Lower lobe of right lung (tissue), 2 donors: ENCODE data around the gene KCNC3. TPM values are rescaled to one million over a fixed set of nuclear protein-coding genes. Genes with fewer than 3 reads are reported as not detected.

ENCODE experiments used
- ATAC-seq, 2 donors: fragments of 200-7000 bp; cut with Tn5 transposase; one replicate each; pipeline ENCODE4 v1.9.1; 2020 to 2022; ENCODE audit warnings: mild to moderate bottlenecking in 2 of 2, moderate library complexity in 2 of 2
- DNase-seq: peaks from one replicate; pipeline ENCODE4 v3.0.0-alpha.2; 2020
- H3K27ac ChIP-seq: fragments of 200-600 bp; one replicate; pipeline ENCODE4 v1.8.0; 2022
- H3K27me3 ChIP-seq: fragments of 200-600 bp; one replicate; pipeline ENCODE4 v1.8.0; 2022; ENCODE audit warnings: low read depth
- H3K36me3 ChIP-seq: fragments of 200-600 bp; one replicate; pipeline ENCODE4 v1.8.0; 2022; ENCODE audit warnings: mild to moderate bottlenecking
- H3K4me1 ChIP-seq: fragments of 200-600 bp; one replicate; pipeline ENCODE4 v1.8.0; 2022
- H3K4me3 ChIP-seq: fragments of 200-600 bp; one replicate; pipeline ENCODE4 v1.8.0; 2022; ENCODE audit warnings: mild to moderate bottlenecking
- H3K9me3 ChIP-seq: fragments of 200-600 bp; one replicate; pipeline ENCODE4 v1.8.0; 2022
- intact Hi-C: fragments of 100-400 bp; cut with DNase I; formaldehyde crosslinking; loops from one replicate; pipeline ENCODE4 v1.11.0; 2022
- total RNA-seq: library from RNA; stranded (reverse); fragmentation: NEBNext Ultra II Directional; extraction: Animal tissue kit (Norgen Biotek cat#: 25700); gene quantifications from one replicate; pipeline ENCODE4 v1.2.1, GENCODE V29; 2021
- TF ChIP-seq, protein P1 (sequence below): fragments of 200-600 bp; IDR thresholded peaks from one replicate; pipeline ENCODE4 v1.8.0; 2022; ENCODE audit warnings: antibody characterized with exemption, mild to moderate bottlenecking
- donor health status: DM: no; HTN: yes; CAD: no; lungs with severe emphysema.

The KCNC3 gene
- total RNA-seq, 1 donor from 2014 or later = 11.1 TPM

DNA sequence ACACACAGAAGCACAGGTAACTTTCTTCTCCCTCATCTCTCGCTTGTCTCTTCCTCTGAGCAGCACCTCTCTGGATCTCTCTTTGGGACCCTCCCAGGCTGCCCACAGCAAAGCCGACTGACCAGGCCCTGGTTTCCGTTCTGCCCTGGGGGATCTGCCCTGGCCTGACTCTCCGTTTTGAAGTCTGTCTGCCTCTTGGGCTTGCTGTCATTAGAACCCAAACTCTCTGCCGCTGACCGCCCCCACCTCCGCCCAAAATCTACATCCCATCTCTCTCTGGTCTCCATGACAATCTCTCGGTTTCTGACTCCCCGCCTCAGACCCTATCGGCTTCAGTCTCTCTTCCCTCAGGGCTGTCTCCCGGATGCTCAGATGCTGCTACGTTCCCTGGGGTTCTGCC lies 6.9 kb downstream of the KCNC3 start:
- no peaks in the 10 kb centered on the region for H3K36me3 ChIP-seq
- no peak overlapping the region for H3K4me3 ChIP-seq
- no peak for DNase-seq
- ATAC-seq = no peak
- TF ChIP-seq, protein P1, sequence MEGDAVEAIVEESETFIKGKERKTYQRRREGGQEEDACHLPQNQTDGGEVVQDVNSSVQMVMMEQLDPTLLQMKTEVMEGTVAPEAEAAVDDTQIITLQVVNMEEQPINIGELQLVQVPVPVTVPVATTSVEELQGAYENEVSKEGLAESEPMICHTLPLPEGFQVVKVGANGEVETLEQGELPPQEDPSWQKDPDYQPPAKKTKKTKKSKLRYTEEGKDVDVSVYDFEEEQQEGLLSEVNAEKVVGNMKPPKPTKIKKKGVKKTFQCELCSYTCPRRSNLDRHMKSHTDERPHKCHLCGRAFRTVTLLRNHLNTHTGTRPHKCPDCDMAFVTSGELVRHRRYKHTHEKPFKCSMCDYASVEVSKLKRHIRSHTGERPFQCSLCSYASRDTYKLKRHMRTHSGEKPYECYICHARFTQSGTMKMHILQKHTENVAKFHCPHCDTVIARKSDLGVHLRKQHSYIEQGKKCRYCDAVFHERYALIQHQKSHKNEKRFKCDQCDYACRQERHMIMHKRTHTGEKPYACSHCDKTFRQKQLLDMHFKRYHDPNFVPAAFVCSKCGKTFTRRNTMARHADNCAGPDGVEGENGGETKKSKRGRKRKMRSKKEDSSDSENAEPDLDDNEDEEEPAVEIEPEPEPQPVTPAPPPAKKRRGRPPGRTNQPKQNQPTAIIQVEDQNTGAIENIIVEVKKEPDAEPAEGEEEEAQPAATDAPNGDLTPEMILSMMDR = no peak
- intact Hi-C loops = no loop called here
- H3K27ac ChIP-seq = no peak overlapping the region
- H3K4me1 ChIP-seq = peaks cover 10% of the 10 kb centered on the region
- H3K9me3 ChIP-seq = no peaks in the 10 kb centered on the region
- peaks cover 10% of the 10 kb centered on the region for H3K27me3 ChIP-seq

DNA sequence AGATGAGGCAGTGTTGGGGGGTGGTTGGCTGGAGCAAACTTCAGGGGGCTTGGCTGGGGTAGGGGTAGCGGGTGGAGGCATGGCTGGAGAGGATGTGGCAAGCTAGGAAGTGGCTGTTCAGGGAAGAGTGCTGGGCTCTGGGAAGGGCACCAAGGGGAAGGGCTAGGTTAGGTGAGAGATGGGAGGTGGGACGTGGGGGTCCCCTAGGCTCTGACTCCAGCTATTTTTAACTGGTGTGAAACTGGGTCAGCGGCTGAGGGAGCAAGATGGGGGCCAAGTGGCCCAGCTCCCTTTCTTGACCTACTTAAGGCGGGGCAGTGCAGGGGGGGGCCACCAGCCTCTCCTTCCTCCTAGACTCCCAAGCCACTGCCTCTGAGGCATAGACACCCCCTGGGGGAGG lies 7.3 kb downstream of the KCNC3 start:
- H3K27me3 ChIP-seq = peaks cover 6% of the 10 kb centered on the region
- TF ChIP-seq, protein P1 = no peak
- DNase-seq (no peak), ATAC-seq (no peak)
- H3K27ac ChIP-seq = no peak overlapping the region
- no peak overlapping the region for H3K4me3 ChIP-seq
- no peaks in the 10 kb centered on the region for H3K9me3 ChIP-seq
- H3K36me3 ChIP-seq = no peaks in the 10 kb centered on the region
- H3K4me1 ChIP-seq = peaks cover 10% of the 10 kb centered on the region
- intact Hi-C loops = no loop called here

DNA sequence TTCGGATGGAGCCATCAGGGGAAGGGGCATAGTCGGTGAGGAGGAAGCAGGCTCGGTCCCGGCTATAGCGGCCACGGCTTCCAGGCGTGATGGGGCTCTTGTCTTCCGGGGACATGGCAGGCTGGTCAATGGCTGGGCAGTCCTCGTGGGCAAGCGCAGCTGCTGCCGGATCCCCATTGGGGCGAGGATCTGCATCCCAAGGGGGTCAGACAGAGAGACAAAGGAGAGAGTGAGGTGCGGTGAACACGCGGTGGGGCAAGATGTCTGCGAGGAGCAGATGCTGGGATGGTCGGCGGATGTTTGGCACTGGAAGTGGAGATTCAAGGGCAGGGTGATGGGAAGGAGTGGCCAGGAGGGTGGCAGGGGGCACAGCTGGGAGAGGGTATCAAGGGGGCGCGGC lies 8.6 kb downstream of the KCNC3 start:
- Histone ChIP-seq H3K4me1 (peaks cover under 1% of the 10 kb centered on the region), H3K9me3 (no peaks in the 10 kb centered on the region), H3K27me3 (no peaks in the 10 kb centered on the region), H3K36me3 (no peaks in the 10 kb centered on the region), H3K27ac (no peak overlapping the region), H3K4me3 (no peak overlapping the region)
- intact Hi-C loops = no loop called here
- DNase-seq (no peak), ATAC-seq (no peak)
- TF ChIP-seq, protein P1 = no peak

GRCh38 chr19:50320051-50320450 lies 9.1 kb downstream of the KCNC3 start:
- intact Hi-C loops = no loop called here

DNA sequence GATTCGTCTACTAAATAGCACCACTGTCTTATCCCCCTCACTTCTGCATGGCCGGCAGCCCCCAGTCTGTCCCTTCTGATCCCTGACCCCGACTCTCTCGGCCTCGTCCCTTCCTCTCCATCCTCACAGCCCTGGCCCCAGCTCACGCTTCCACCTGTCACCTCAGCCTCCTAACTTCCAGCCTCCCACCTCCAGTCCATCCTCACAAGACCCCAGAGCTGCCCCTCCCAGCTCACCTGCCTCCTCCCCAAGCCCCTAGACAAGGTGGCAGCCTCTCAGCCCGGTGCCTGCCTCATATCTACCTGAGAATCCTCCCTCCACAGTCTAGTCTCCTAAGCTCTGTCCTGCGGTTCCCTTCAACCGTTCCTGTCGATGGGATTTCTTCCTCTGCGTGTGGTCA lies 10.0 kb downstream of the KCNC3 start:
- intact Hi-C loops = no loop called here
- Histone ChIP-seq H3K36me3 (no peaks in the 10 kb centered on the region), H3K27me3 (peaks cover 12% of the 10 kb centered on the region), H3K4me3 (no peak overlapping the region), H3K9me3 (no peaks in the 10 kb centered on the region), H3K4me1 (no peaks in the 10 kb centered on the region), H3K27ac (no peak overlapping the region)
- TF ChIP-seq, protein P1 = no peak
- ATAC-seq (no peak), DNase-seq (no peak)

More at GRCh38 chr19:50320051-50320450, 9.1 kb downstream of the KCNC3 start:
- Histone ChIP-seq H3K4me3 (no peak overlapping the region), H3K9me3 (no peaks in the 10 kb centered on the region), H3K27ac (no peak overlapping the region), H3K27me3 (peaks cover 3% of the 10 kb centered on the region), H3K36me3 (no peaks in the 10 kb centered on the region), H3K4me1 (no peaks in the 10 kb centered on the region)
- TF ChIP-seq, protein P1 = no peak
- DNase-seq (no peak), ATAC-seq (no peak)

- H3K27me3 ChIP-seq = peaks cover 20% of the 10 kb centered on the region
- intact Hi-C loops = no loop called here
- H3K9me3 ChIP-seq = no peaks in the 10 kb centered on the region
- H3K4me1 ChIP-seq = no peaks in the 10 kb centered on the region
- no peak overlapping the region for H3K4me3 ChIP-seq
- TF ChIP-seq, protein P1 = no peak
- no peak overlapping the region for H3K27ac ChIP-seq
- no peak for DNase-seq
- no peaks in the 10 kb centered on the region for H3K36me3 ChIP-seq
- ATAC-seq = no peak
Observed at GRCh38 chr19:50318438-50318837, 10.7 kb downstream of the KCNC3 start.
